Raji (cell line): ENCODE data around the gene GPN1.

Experiments
- POLR2A ChIP-seq: IDR thresholded peaks from 2 replicates; pipeline ENCODE4 v1.6.1; 2011; ENCODE audit warnings: low read depth, low read length, control low read depth; ENCODE audit not compliant: insufficient read depth

GPN1 gene

DNA sequence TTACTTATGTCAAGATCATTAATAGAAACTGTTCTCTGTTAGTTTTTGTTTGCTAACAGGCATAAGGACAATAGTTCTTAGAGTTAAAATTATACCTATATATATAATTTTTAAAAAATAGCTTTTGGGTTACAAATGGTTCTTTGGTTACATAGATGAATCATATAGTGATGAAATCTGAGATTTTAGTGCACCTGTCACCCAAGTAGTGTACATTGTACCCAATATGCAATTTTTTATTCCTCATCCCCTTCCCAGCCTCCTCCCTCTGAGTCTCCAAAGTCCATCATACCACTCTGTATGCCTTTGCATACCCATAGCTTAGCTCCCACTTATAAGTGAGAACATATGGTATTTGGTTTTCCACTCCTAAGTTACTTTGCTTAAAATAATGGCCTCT is 61.2 kb downstream of the GPN1 start:
- TF ChIP-seq POLR2A = no peak

DNA sequence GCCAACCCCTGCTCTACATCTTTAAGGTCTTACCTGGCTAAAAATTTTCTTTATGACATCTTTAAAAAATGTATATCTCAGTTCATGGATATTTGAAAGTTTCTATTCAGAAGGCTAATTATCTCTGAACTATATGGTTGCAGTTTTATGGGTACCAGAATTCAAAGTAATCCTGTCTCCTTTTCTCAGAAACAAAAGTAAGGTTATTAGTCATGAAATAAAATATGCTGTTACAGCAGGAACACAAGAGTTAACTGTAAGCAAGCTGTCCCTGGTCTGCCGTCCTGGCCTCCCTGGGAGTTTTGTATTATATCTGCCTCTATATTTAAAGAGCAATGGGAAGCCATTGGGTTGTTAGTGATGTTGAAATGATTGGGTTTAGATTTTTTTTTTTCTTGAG is 68.8 kb downstream of the GPN1 start:
- TF ChIP-seq POLR2A = no peak
